Adipocyte (in vitro differentiated cells): Measurements from ENCODE around the gene COTL1.
A peak's percentile ranks its signal among the peaks of the same experiment; 100 is the strongest.

Source experiments
- DNase-seq: peaks from one replicate; pipeline ENCODE4 v3.0.0-alpha.2; 2015; ENCODE audit warnings: low read depth
- H3K27me3 ChIP-seq: replicated peaks from 2 replicates; pipeline ENCODE4 v1.7.0; 2013; ENCODE audit warnings: mild to moderate bottlenecking, low read length, moderate library complexity; ENCODE audit not compliant: control insufficient read depth, insufficient read depth
- H3K36me3 ChIP-seq: 2 replicates; pipeline ENCODE4 v1.7.0; 2013; ENCODE audit warnings: low read length, mild to moderate bottlenecking, moderate library complexity; ENCODE audit not compliant: control insufficient read depth, insufficient read depth, severe bottlenecking
- H3K4me1 ChIP-seq: 2 replicates; pipeline ENCODE4 v1.7.0; 2013; ENCODE audit warnings: mild to moderate bottlenecking, low read length, moderate library complexity; ENCODE audit not compliant: control insufficient read depth, insufficient read depth
- H3K4me3 ChIP-seq: 2 replicates; pipeline ENCODE4 v1.7.0; 2013; ENCODE audit warnings: mild to moderate bottlenecking, low read length, moderate library complexity
- H3K9ac ChIP-seq: 2 replicates; pipeline ENCODE4 v1.7.0; 2013; ENCODE audit warnings: mild to moderate bottlenecking, low read length, moderate library complexity
- H3K9me3 ChIP-seq: 2 replicates; pipeline ENCODE4 v1.7.0; 2013; ENCODE audit warnings: mild to moderate bottlenecking, low read length, moderate library complexity; ENCODE audit not compliant: control insufficient read depth

Gene COTL1

DNA sequence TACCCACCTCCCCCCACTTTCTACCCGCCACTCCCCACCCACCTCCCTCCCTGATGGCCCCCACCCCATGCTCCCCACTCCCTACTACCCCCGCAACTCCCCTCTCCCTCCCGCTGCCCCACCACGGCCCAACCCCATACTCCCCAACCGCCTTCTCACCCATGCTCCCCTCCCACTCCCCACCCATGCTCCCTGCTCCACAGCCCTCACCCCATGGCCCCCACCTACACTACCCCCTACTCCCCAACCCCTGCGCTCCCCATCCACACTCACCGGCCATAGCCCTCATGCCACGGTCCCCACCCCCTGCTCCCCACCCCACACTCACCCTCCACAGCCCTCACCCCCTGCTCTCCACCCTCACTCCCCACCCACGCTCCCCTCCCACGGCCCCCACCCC, 13.9 kb downstream of the COTL1 start:
- H3K9ac ChIP-seq, result no peak overlapping the region
- no peak overlapping the region for H3K4me3 ChIP-seq
- H3K4me1 ChIP-seq, result peaks cover 54% of the 10 kb centered on the region
- H3K9me3 ChIP-seq, result no peaks in the 10 kb centered on the region
- DNase-seq, result no peak
- peaks cover 3% of the 10 kb centered on the region for H3K36me3 ChIP-seq
- H3K27me3 ChIP-seq, result no peaks in the 10 kb centered on the region

DNA sequence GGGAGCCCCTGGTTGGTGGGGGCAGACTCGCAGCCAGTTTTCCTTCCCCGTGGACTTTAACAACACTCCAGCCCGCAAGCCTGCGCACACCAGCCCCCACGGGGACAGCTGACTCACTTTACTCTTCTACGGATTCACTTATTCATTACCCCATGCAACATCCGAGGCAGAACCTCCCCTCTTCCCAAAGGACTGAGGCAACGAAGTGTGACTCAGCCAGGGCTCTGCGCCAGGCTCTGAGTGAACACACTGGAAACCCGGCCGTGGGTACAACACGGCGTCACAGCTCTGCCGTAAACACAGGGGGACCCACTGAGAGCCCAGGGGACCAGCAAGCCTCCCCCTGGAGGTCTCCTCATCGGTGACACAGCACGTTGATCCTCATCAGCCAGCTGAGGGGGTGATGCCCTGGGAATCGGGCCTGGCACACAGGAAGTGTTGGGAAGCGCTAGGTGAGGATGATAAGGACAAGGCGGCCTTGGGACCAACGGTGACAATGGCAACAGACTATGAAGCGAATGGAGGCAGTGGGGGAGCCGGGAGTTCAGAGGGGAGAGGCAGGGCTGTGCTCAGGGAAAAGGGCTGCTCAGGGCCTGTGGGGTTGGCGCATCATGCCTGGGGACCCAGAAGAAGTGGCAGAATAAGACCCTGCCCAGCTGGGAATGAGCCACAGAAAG, 14.6 kb downstream of the COTL1 start:
- peaks cover 54% of the 10 kb centered on the region for H3K4me1 ChIP-seq
- H3K9ac ChIP-seq, result peak overlapping the region; percentile 57
- H3K4me3 ChIP-seq, result peak overlapping the region; percentile 48
- no peaks in the 10 kb centered on the region for H3K9me3 ChIP-seq
- H3K36me3 ChIP-seq, result peaks cover 3% of the 10 kb centered on the region
- DNase-seq, result peak; percentile 97
- no peaks in the 10 kb centered on the region for H3K27me3 ChIP-seq

- H3K9ac ChIP-seq, result peak overlapping the region; percentile 83
- DNase-seq, result peak; percentile 24
- H3K27me3 ChIP-seq, result no peaks in the 10 kb centered on the region
- H3K4me3 ChIP-seq, result peak overlapping the region; percentile 71
- H3K9me3 ChIP-seq, result no peaks in the 10 kb centered on the region
- H3K4me1 ChIP-seq, result peaks cover 52% of the 10 kb centered on the region
- peaks cover 4% of the 10 kb centered on the region for H3K36me3 ChIP-seq
Measured at GRCh38 chr16:84600343-84601229, 17.3 kb downstream of the COTL1 start.

- peak overlapping the region; percentile 71 for H3K4me3 ChIP-seq
- peaks cover 8% of the 10 kb centered on the region for H3K36me3 ChIP-seq
- peak; percentile 85 for DNase-seq
- peak overlapping the region; percentile 83 for H3K9ac ChIP-seq
- H3K9me3 ChIP-seq, result no peaks in the 10 kb centered on the region
- H3K27me3 ChIP-seq, result no peaks in the 10 kb centered on the region
- peaks cover 49% of the 10 kb centered on the region for H3K4me1 ChIP-seq
Measured at GRCh38 chr16:84599521-84600202, 18.2 kb downstream of the COTL1 start.

GRCh38 chr16:84598360-84598759, 19.5 kb downstream of the COTL1 start:
- H3K4me1 ChIP-seq, result peaks cover 42% of the 10 kb centered on the region

DNA sequence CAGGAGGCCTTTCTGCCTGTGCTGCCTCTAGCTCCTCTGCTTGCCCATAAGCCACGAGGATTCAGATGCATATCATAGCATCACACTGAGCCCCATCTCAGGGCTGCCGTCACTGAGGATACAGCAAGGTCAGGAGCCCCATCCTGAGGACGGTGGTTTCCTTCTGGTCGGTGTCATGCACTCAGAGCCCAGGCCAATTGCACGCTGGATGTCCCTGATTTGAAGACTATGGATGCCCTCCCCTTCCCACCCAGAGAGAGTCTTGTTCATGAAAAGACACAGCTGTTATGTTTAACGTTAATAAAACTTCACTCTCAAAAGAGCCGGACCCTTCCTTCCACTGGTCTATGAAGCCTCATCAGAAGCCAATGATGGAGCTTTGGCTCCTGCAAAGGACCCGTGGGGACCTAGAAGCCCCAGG, 19.9 kb downstream of the COTL1 start:
- Histone ChIP-seq H3K9me3 (no peaks in the 10 kb centered on the region), H3K36me3 (peaks cover 8% of the 10 kb centered on the region), H3K9ac (no peak overlapping the region), H3K4me1 (peaks cover 40% of the 10 kb centered on the region), H3K27me3 (no peaks in the 10 kb centered on the region), H3K4me3 (no peak overlapping the region)
- no peak for DNase-seq

More at GRCh38 chr16:84598360-84598759, 19.5 kb downstream of the COTL1 start:
- no peak overlapping the region for H3K9ac ChIP-seq
- no peaks in the 10 kb centered on the region for H3K27me3 ChIP-seq
- H3K36me3 ChIP-seq, result peaks cover 8% of the 10 kb centered on the region
- no peak overlapping the region for H3K4me3 ChIP-seq
- no peak for DNase-seq
- H3K9me3 ChIP-seq, result no peaks in the 10 kb centered on the region

GRCh38 chr16:84597528-84597896, 20.4 kb downstream of the COTL1 start:
- no peak for DNase-seq
- Histone ChIP-seq H3K9me3 (no peaks in the 10 kb centered on the region), H3K9ac (no peak overlapping the region), H3K27me3 (no peaks in the 10 kb centered on the region), H3K4me3 (no peak overlapping the region), H3K36me3 (peaks cover 8% of the 10 kb centered on the region), H3K4me1 (peaks cover 35% of the 10 kb centered on the region)

DNA sequence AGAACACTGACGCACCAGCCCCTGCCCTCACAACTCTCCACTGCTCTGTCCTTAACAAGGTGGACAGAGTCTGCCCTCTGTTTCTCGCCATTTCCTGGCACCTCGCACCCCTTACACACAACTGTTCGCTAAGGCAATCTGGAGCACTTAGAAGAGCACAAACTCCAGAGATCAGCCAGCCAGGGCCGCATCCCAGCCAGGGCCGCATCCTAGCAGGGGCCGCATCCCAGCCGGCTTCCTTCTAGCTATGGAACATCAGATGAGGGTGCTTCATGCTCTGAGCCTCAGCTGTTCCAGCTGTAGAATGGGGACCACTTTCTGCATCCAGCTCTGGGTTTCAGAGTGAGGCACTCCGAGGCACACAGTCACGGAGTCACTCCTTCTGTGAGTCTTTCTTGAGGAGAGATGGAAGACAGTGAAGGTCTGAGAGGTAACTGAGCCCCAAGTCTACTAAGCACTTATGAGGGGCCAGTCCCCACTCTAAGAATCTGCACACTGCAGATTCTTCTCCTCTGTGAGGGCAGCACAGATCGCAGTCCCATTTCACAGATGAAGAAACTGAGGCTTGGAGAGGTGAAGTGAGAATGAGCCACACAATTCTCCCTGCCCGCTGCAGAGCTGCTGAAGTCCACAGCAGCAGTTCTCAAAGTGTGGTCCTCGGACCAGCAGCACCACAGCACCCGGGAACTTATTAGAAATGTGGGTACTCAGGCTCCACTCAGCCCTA, 20.9 kb downstream of the COTL1 start:
- Histone ChIP-seq H3K36me3 (peaks cover 8% of the 10 kb centered on the region), H3K9ac (no peak overlapping the region), H3K4me1 (peaks cover 30% of the 10 kb centered on the region), H3K27me3 (no peaks in the 10 kb centered on the region), H3K4me3 (no peak overlapping the region), H3K9me3 (no peaks in the 10 kb centered on the region)
- DNase-seq, result no peak

- Histone ChIP-seq H3K27me3 (no peaks in the 10 kb centered on the region), H3K36me3 (peaks cover 8% of the 10 kb centered on the region), H3K9me3 (no peaks in the 10 kb centered on the region), H3K4me1 (peaks cover 22% of the 10 kb centered on the region), H3K4me3 (no peak overlapping the region), H3K9ac (no peak overlapping the region)
- DNase-seq, result no peak
Measured at GRCh38 chr16:84596161-84596560, 21.7 kb downstream of the COTL1 start.

DNA sequence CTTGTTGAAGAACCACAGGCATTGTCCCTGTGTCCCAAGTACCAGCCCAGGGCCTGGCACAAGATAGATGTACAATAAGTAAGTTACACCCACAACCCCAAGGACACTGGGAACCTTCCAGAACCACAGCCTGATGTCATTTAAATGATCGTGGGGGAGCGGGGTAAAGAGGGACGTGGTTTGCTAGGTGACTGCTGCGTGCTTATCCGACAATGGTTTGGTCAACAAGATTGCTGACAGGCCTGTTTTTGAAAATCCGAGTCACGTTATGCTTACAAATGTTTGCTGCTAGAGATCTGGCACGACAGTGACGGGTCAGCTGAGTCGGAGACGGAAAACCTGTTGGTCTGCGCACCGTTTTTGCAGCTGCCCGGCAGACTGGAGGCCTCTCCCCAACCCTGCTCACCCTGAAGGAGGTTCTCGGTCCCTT, 22.8 kb downstream of the COTL1 start:
- H3K27me3 ChIP-seq, result no peaks in the 10 kb centered on the region
- H3K4me3 ChIP-seq, result no peak overlapping the region
- no peaks in the 10 kb centered on the region for H3K9me3 ChIP-seq
- no peak for DNase-seq
- H3K9ac ChIP-seq, result no peak overlapping the region
- H3K36me3 ChIP-seq, result peaks cover 9% of the 10 kb centered on the region
- peaks cover 11% of the 10 kb centered on the region for H3K4me1 ChIP-seq

GRCh38 chr16:84594725-84595038, 23.2 kb downstream of the COTL1 start:
- H3K9ac ChIP-seq, result no peak overlapping the region
- H3K9me3 ChIP-seq, result no peaks in the 10 kb centered on the region
- peaks cover 7% of the 10 kb centered on the region for H3K4me1 ChIP-seq
- peaks cover 12% of the 10 kb centered on the region for H3K36me3 ChIP-seq
- no peaks in the 10 kb centered on the region for H3K27me3 ChIP-seq
- DNase-seq, result no peak
- H3K4me3 ChIP-seq, result no peak overlapping the region
